ENCODE results near the gene SSH3.

SSH3 gene

GRCh38 chr11:67265633-67266448, 37.5 kb upstream of the SSH3 start:
- Histone ChIP-seq H3K4me2 (ENCODE audit: low read length) (peak overlapping the region; percentile 38), H3K27me3 (ENCODE audit: control insufficient read depth, insufficient read depth, low read length) (no peaks in the 10 kb centered on the region), H3K4me3 (ENCODE audit: low read depth, low read length) (no peak overlapping the region), H3K4me1 (no peaks in the 10 kb centered on the region), H3K27ac (peak overlapping the region; percentile 57), H3K9me3 (ENCODE audit: control insufficient read depth, low read length) (no peaks in the 10 kb centered on the region), H3K79me2 (peaks cover 21% of the 10 kb centered on the region), H2AFZ (peak overlapping the region; percentile 94), H3K9ac (no peak overlapping the region), H3K36me3 (ENCODE audit: control insufficient read depth, insufficient read depth, low read length) (no peaks in the 10 kb centered on the region)
- peak; percentile 49 for TF ChIP-seq CTCF (IDR thresholded peaks at IDR 0.05)

- H3K79me2 ChIP-seq, result peaks cover 21% of the 10 kb centered on the region
- no peaks in the 10 kb centered on the region for H3K9me3 ChIP-seq (ENCODE audit: control insufficient read depth, low read length)
- H3K27me3 ChIP-seq (ENCODE audit: control insufficient read depth, insufficient read depth, low read length), result no peaks in the 10 kb centered on the region
- H3K4me2 ChIP-seq (ENCODE audit: low read length), result peak within 1 kb of the TSS; percentile 77
- peak within 1 kb of the TSS; percentile 94 for H2AFZ ChIP-seq
- H3K36me3 ChIP-seq (ENCODE audit: control insufficient read depth, insufficient read depth, low read length), result no peaks in the 10 kb centered on the region
- peak within 1 kb of the TSS; percentile 63 for H3K4me3 ChIP-seq (ENCODE audit: low read depth, low read length)
- H3K27ac ChIP-seq, result peak within 1 kb of the TSS; percentile 57
- no peak for TF ChIP-seq CTCF (IDR thresholded peaks at IDR 0.05)
- no peaks in the 10 kb centered on the region for H3K4me1 ChIP-seq
- no peak within 1 kb of the TSS for H3K9ac ChIP-seq
Measured at GRCh38 chr11:67266449-67267187, 36.7 kb upstream of the SSH3 start, which contains the start of gene GRK2. TSS of gene GRK2 (plus strand) at chr11:67266473. CDS start at chr11:67266700, 227 bp downstream.

GRCh38 chr11:67267188-67268080, 35.9 kb upstream of the SSH3 start:
- no peaks in the 10 kb centered on the region for H3K27me3 ChIP-seq (ENCODE audit: control insufficient read depth, insufficient read depth, low read length)
- no peaks in the 10 kb centered on the region for H3K9me3 ChIP-seq (ENCODE audit: control insufficient read depth, low read length)
- H3K36me3 ChIP-seq (ENCODE audit: control insufficient read depth, insufficient read depth, low read length), result no peaks in the 10 kb centered on the region
- peak overlapping the region; percentile 77 for H3K4me2 ChIP-seq (ENCODE audit: low read length)
- H3K27ac ChIP-seq, result peak overlapping the region; percentile 49
- no peak for TF ChIP-seq CTCF (IDR thresholded peaks at IDR 0.05)
- H3K79me2 ChIP-seq, result peaks cover 21% of the 10 kb centered on the region
- H3K4me3 ChIP-seq (ENCODE audit: low read depth, low read length), result peak overlapping the region; percentile 63
- H3K9ac ChIP-seq, result no peak overlapping the region
- H2AFZ ChIP-seq, result no peak overlapping the region
- H3K4me1 ChIP-seq, result no peaks in the 10 kb centered on the region

GRCh38 chr11:67268081-67268961, 35.0 kb upstream of the SSH3 start:
- Histone ChIP-seq H3K4me2 (ENCODE audit: low read length) (peak overlapping the region; percentile 77), H2AFZ (no peak overlapping the region), H3K36me3 (ENCODE audit: control insufficient read depth, insufficient read depth, low read length) (no peaks in the 10 kb centered on the region), H3K4me3 (ENCODE audit: low read depth, low read length) (no peak overlapping the region), H3K9ac (no peak overlapping the region), H3K4me1 (no peaks in the 10 kb centered on the region), H3K79me2 (peaks cover 21% of the 10 kb centered on the region), H3K9me3 (ENCODE audit: control insufficient read depth, low read length) (no peaks in the 10 kb centered on the region), H3K27ac (peak overlapping the region; percentile 49), H3K27me3 (ENCODE audit: control insufficient read depth, insufficient read depth, low read length) (no peaks in the 10 kb centered on the region)
- no peak for TF ChIP-seq CTCF (IDR thresholded peaks at IDR 0.05)
